GM19372 (cell line): ENCODE measurements around the gene CACNA2D1.

Experiments
- ATAC-seq: cut with Tn5 transposase; IDR thresholded peaks from one replicate; pipeline ENCODE4 v1.9.1; 2021; ENCODE audit warnings: mild to moderate bottlenecking, low read depth, moderate library complexity; ENCODE audit not compliant: unreplicated experiment

Gene CACNA2D1

DNA sequence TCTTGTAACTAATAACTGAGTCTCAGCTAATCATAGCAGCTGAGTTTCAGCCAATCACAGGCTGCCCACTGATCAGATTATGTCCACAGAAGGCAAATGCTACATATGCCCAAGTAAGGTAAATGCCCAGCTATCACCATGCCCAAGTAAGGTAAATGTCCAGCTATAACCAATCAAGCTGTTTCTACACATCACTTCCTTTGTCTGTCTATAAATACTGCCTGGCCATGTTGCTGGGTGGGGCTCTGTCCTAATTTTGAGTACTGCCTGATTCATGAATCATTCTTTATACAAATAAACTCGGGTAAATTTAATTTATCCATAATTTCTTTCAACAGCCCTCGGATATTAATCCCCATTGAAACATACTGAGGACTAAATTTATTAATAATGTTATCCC is 312.4 kb downstream of the CACNA2D1 start:
- no peak for ATAC-seq

DNA sequence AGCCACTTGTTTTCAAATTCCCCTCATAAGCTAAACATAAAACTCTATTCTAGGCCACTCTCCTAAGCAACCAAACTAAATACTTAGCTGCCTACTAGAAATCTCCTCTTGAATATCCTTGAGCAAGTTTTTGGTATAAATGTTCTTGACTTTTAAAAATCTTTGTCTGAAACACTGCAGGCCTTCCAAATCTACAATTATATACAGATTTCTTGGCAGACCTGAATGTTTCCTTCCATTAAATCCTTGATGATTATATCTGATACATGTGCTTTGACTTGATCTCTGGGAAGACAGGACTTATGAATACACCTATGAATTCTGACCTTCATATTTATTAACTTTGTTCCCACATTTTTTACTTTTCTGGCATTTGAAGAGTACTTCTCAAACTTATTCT is 314.5 kb downstream of the CACNA2D1 start:
- no peak for ATAC-seq

DNA sequence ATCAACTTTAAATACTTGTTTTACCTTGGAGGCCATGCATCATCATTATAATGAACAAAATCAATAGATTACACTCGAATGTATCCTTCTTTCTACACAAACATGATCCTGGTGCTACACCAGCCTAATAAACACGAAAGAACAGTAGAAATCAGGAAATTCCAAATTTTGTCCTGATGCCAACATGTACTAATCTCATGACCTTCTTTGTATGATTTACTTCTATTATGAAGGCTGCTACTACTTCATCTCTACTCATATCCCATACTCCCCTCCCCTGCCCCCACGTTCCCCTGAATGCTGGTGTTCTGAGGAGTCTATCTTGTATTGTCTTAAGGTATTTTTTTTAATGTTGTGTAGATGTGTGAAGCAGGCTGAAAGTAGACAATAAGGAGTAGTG is 315.0 kb downstream of the CACNA2D1 start:
- no peak for ATAC-seq

DNA sequence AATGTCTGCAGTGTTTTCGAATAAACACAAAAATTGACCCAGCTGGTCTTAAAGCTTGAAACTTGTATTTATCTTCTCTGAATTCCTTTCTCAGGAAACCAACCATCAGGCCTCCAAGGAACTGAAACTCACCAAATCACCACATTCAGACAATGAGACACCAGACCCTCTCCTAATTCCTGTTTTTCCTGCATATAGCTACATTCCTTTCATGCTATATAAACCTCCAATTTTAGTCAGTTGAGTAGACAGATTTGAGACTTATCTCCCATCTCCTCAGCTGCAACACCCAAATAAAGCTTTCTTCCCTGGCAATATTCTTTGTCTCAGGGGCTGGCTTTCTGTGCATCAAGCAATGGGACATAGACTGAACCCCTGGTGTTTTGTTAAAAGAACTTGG is 317.0 kb downstream of the CACNA2D1 start:
- no peak for ATAC-seq

DNA sequence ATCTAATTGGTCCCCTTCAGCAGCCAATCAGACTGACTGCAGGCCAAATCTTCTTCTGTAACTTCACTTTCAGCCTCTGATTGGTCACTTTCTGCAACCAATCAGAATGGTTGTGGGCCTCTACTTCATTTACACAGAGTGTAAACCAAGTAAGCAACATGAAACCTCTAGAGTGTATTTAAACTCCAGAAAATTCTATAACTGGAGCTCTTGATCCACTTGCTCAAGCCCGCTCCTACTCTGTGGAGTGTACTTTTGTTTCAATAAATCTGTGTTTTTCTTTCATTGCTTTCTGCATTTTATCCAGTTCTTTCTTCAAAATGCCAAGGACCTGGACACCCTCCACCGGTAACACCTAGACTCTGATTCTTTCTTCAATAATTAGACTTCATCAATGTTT is 319.1 kb downstream of the CACNA2D1 start:
- no peak for ATAC-seq

DNA sequence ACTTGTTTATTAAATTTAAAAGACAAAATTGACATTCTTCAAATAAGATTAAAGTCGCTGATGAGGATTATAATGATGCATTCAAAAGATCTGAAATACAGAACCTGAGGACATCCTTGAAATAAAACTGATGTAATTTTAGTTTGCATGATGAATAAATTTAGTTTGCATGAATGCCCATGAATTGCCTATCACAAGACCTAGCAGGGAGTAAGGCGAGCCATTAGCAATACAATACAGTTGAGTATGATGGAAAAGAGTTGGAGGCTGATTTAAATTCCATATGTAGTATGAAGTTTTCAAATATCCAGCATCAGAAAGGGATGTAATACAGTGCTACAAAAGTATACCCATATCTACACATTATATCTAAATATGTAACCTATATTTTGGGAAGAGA is 321.3 kb downstream of the CACNA2D1 start:
- no peak for ATAC-seq

DNA sequence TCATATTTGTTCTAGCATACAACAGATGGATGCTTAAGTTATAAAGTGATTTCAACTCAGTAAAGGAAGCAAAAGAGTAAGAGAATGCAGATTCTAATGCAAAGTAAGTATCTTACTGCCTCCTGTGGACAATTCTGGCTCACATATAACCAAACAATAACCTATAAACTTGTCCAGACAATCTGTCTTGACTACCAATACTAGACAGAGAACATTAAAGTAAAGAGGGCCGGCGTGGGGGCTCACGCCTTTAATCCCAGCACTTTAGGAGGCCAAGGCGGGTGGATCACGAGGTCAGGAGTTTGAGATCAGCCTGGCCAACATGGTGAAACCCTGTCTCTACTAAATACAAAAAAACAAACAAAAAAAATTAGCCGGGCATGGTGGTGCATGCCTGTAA is 329.3 kb downstream of the CACNA2D1 start:
- ATAC-seq = no peak

DNA sequence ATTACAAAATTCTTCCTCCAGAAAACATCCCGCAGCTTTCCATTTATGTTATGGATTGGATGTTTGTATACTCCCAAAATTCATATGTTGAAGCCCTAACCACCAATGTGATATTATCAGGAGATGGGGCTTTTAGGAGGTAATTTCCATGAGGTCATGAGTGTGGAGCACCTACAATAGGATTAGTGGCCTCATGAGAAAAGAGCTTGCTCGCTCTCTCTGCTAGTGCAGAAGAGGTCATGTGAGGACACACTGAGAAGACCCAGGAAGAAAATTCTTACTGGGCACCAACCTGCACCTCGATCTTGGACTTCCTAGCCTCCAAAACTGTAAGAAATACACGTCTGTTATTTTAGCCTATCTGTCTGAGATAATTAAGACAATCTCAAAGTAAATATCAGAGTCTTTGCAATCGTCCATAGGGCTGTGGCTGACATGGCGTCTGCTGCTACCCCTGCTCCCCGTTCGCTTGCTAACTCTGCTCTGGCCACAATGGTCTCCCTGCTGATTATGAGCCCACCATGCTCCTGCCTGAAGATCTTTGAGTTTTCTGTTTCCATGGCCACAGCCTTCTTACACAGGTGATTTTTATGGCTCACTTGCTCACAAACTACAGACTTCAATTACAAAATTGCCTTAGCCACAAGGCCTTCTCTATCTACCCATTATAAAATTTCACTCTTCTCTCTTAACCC is 333.3 kb downstream of the CACNA2D1 start:
- ATAC-seq = no peak

DNA sequence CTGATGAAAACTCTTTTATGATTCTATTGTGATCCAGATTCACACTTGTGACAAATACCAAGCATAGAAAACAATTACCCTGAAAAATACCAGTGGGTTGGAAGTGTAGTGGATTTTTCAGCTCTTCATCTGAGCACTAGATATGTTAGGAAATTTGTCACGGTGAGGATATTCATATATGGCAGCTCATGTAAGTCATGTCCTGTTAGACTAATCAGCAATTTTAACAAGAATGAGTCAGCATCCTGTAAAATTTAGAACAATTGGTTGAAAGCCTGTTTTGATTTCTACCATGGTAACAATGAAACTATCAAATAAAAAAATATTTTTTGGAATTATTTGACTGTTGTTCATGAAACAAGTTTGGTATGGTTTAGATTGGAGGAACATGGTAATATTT is 334.3 kb downstream of the CACNA2D1 start:
- ATAC-seq = no peak

DNA sequence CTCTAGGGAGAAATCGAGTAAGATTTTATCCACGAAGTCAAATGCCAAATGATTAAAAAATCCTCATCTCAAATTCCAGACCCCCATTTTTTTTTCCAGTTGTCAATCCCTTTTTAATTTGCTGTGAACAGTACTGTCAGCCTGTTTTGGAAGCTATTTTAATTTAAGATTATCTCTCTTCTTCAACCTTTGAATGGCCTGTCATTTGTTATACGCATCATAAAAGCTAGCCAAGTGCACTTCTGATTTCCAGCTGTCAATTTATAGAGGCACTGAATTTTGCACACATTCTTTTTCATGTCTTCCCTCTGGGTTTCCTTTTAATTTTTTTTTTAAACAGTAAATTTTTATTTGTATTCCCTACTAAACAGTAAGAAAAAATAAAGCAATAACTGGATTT is 337.4 kb downstream of the CACNA2D1 start:
- no peak for ATAC-seq

DNA sequence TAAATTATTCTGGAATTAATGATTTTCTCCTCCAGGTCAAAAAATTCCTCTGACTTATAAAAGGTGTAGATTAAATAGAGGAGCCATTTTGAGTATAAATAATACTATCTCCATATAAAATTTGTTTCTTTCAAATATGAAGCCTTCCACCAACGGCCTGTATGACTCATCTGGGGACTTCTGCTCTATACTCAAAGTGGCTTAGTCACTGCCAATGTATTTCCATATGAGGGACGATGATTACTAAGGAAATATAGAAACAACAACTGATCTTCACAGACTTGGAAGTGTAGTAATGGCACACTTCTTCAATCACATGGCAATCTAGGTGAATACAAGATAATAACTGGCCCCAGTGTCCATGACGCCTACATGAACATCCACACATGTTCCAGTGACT is 338.1 kb downstream of the CACNA2D1 start:
- ATAC-seq = no peak

DNA sequence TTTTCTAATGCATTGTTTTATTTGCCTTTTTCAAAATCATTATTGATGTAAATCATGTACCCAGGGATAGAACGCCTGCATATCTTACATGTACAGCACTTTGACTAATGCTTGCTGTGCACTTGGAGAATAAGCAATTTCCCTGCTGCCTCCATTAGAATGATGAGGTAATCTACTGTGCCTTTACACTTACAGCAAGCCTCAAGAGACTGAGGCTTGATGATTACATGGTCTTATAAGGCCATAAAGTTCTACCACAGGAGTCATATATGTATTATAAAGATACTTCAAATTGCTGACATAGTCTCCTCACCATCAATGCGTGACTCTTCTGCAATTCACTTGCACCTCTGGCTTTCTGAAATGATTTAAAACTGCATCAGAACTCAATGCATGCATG is 345.2 kb downstream of the CACNA2D1 start:
- no peak for ATAC-seq

DNA sequence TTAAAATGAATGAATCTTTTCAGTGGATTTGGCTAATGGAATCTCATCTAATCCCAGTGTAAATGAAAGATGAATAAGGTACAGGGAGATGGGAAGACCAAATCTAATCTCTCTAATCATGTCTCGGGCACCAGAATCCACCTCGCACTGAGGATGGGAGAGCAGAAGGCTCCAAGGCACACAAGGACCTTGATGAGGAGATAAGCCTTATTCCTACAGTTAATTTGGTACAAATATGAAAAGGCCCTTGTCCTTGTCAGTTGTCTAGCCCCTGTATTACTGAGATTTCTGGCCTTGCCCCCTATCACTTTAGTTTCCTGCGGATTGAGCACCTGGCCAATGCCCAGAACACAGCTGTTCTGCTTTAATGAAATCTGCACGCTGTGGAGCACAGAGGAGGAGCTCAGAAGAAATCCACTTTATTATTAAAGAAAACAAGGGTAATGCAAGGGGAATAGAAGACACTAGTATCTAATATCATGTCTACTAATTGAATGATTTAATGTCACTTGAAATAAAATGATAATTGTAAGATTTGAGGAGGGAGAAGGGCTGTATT is 352.4 kb downstream of the CACNA2D1 start:
- ATAC-seq = no peak

DNA sequence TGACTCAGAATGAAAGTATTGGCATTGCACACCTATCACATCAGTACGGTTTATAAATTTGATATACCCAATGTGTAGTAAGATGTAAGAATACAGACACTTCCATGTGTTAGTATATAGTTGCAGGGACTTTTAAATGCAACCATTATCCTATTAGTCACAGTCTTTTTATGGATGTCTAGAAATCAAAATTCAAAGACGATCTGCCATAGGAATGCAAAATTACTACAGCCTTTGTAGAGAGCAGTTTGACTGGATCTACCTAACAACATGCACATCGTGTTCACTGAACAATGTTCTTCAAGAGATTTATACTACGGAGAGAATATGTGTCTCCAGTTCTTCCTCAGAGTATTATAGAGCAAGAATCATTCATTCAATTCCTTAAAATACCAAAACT is 356.5 kb downstream of the CACNA2D1 start:
- no peak for ATAC-seq

DNA sequence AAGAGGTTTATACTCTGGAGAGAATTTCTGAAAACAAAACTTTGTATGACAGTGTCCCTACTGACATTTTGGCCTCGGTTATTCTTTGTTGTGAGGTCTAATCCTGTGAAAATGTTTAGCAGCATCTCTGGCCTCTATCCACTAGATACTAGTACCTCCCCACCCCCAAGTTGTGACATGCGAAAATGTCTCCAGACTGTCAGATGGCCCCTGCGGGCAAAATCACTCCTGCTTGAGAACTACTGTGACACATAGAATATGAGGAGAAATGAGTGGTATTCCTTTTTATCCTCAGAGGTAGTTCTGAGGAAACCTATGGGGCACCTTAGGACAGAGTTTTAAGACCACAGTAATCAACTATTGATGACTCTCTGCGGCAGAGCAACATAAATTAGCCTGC is 358.5 kb downstream of the CACNA2D1 start:
- ATAC-seq = no peak

DNA sequence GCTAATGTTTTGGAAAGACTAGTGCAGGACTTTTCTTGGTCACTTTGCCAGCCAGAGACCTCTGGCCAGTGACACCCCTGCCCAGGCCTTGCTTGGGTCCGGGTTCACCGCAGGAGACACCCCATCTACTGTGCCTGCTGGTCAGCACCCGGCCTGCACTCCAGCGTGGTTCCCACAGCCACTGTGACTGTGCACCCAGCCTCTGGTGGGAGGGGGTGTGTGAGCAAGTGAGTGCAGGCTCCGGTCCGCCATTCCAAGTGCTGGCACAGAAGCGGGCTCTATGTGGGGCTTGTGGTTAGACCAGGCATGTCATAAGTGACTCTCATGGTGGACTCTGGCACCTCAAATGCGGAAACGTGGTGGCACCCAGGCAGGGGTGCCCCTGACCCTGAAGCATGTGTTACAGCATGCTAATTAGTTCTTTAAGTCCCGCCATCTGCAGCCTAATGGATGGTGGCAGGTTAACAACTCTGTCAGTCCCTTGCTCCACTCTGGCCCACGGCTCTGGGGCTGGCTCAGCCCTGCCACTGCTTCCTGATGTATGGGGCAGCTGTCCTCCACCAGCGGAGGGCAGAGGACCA is 361.8 kb downstream of the CACNA2D1 start:
- no peak for ATAC-seq

DNA sequence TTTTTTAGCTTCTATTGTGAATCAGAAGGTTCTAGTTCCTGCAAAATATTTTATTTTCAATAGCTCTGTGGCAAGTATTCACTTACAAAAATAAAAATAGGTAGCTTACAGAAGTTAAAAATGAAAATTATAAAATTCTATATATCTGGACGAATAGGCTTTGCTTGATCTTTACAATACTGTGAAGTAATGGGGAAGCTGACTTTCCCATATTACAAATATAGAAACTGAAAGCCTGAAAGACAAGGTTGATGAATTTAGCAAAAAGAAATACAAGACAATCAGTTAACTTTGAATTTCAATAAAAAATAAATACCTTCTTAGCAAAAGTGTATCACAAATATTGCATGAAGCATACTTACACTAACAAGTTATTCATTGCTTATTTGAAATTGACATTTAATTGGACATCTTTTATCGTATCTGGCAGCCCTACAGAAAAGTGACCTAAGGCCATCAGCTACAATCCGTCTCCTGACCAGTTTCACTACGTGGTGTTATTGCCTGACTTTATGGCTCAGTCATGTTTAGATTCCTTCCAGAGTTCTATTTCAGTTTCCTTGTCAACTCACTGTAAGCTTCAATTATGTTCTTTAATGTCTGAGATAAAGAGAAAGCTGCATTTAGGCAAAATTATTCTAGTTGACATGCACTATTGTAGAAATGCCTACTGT is 363.2 kb downstream of the CACNA2D1 start:
- no peak for ATAC-seq

DNA sequence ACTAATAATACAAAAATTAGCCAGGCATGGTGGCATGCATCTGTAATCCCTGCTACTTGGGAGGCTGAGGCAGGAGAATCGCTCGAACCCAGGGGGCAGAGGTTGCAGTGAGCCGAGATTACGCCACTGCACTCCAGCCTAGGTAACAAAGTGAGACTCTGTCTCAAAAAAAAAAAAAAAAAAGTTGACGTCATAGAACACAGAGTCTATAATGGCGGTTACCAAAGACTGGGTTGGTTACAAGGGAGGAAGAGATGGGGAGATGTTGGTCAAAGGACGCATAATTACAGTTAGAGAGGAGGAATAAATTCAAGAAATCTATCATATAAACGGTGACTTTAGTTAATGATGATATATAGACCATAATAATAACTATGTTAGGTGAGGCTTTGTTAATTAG is 364.1 kb downstream of the CACNA2D1 start:
- ATAC-seq = no peak

DNA sequence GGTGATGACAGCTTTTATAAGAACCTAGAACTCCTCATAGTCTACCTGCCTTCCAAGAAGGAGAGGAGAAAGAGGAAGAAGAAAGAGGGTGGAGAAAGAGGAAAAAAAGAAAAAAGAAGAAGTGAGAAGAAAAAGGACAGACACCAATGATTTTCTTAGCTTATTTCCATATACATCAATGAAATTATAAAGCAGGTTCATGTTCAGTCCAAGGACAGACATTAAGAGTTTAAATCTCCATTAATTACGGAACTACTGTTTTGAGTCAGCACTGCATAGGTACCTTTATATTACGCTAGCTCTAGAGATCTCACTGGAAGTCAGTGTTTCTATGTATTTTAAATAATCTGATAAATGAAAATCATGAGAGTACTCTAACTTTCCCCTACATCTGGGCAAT is 364.8 kb downstream of the CACNA2D1 start:
- no peak for ATAC-seq

DNA sequence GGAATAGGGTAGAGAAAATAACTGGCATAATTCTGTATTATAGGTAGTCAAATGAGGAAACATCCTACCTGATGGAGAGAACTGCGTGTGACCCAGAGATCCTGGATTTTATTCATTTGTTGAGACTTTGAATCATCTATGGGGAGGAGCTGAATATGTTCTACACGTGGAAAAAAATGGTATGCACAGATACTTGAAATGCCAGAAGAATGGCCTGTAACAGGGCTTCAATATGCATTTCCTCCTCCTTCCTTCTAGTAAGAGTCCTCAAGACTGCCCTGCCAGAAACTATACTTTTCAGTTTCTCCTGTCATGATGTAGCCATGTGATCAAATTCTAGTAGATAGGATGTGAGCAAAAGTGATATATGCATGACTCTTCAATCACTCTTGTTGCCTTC is 372.1 kb downstream of the CACNA2D1 start:
- ATAC-seq = no peak

DNA sequence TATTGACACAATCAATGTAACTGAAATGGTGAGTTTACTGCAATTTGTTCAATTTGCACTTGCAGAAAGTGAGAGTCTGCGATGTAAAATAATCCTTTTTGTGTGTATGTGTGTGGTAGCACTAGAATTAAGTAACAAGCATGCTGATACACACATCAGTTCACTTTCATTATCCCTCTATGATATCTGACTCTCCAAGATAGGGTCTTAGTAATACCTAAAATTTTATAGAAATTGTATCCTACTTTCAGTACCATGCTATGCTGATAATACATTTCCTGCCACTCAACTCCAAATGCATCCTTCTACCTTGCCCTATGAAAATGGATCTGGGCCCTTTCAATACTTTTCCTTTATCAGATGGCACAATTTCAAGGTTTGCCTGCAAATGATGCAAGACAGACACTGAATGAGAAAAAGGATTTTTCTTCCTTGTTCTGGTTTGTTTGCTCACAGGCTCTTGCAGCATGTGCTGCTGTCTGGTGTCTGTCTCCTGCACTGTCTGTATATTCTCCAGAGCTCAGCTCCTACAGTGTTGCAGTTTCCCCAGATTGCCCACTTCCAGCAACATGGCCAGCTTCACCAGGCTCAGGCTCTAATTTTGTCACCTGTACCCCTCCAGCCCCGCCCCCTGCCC is 375.8 kb downstream of the CACNA2D1 start:
- no peak for ATAC-seq
